HG03565 (cell line): Measurements from ENCODE around the gene CTNNA2.

Source experiments
- ATAC-seq: cut with Tn5 transposase; IDR thresholded peaks from one replicate; pipeline ENCODE4 v1.9.1; 2021; ENCODE audit warnings: mild to moderate bottlenecking, moderate library complexity; ENCODE audit not compliant: unreplicated experiment

CTNNA2 gene

DNA sequence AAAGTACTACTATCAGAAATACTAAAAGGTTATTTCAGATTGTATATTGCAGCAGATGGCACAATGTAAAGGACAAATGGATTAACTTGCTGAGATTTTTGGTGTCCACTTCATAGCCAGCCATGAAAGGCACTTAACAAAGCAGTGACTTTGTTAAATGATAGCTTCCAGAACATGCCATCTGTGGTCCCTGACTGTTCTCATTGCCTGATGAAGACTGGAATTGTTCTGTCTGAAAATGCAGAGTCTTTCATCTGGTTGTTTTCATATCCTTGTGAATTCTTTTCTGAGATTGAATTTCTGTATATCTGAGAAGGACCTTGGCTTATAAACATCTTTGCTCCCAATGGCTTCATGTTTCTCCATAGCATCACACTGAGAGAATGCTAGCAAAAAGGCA lies 836.1 kb downstream of the CTNNA2 start:
- no peak for ATAC-seq

- no peak for ATAC-seq
These were observed 838.4 kb downstream of the CTNNA2 start for GRCh38 chr2:80351231-80351630.

DNA sequence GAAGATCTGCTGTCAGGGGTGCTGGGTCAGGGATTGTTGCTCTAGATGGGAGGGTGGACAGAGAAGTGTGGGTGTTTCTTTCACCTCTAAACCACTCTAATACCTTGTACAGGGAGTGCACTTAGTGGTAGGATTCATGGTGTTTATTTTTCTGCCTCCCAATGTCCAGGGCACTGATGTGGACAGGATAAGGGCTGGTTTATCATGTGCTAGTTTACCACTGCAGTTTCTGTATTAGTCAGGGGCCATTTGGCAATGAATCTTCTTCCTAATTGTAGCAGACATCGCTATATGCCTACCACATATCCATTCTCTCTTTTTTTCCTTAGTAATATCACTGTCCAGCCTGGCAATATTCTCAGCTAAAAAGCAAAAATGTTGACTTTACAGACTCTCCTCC lies 842.0 kb downstream of the CTNNA2 start:
- no peak for ATAC-seq

DNA sequence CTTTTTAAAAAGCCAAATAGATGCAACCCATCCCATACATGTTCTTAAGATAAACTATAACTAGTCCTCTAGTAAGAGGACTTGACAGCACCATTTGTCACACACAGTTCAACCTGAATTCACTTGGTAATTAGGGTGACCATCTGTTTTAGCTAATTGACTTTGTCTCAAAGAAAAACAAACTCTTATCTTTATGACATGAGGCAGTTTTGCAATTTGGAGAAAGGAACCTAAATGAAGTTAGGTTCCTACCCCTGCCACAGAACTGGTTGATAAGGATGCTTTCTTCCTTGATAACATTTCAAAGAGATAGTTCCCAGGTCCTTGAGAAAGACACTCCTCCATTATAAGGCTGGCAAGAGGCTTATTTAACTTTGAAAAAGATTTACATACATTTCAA lies 849.1 kb downstream of the CTNNA2 start:
- no peak for ATAC-seq

GRCh38 chr2:80363330-80363729 lies 850.5 kb downstream of the CTNNA2 start:
- ATAC-seq: no peak

DNA sequence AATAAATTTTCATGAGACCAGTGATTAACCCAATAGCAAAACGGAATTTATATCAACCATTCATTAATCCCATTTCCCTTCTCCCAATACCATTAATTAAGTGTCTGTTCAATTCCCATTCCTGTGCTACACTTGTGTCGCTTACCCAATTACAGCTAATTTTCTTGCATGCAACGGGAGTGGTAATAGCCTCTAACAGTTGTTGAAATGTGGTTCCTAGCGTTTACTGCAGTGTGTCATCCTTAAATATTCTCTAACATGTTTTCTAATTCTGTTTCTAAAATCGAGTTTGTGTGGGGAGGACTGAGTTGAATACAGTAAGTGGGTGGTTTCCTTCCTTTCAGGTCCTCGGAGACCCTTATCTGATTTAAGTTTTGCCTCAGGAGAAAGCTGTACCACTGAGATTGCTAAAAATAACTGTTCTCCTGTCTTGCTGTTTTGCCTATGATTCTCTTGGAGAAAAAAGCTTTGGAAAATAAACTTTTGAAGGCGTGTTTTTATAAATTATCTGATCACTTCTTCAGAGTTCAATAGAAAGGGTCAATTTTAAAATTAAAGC lies 851.0 kb downstream of the CTNNA2 start:
- no peak for ATAC-seq

GRCh38 chr2:80364524-80365212 lies 851.8 kb downstream of the CTNNA2 start:
- ATAC-seq: no peak

DNA sequence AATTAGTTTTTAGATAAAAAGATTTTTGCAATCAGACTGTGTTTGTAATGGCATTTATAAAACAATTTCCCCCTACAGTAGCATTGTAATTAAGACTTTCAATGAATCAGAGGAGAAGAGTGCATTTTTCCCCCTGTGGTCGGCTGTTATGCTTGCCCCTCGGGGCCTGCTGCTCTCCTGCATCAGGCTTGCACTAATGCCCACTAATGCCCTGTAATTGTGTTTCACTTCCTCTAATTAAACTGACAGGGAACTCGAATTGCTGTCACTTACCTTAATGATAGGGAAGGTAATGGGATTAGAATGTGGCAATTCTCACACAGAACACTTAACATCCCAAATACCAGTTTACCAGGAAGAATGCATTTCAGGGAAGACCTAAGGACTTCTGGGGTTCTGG lies 852.9 kb downstream of the CTNNA2 start:
- ATAC-seq: no peak

DNA sequence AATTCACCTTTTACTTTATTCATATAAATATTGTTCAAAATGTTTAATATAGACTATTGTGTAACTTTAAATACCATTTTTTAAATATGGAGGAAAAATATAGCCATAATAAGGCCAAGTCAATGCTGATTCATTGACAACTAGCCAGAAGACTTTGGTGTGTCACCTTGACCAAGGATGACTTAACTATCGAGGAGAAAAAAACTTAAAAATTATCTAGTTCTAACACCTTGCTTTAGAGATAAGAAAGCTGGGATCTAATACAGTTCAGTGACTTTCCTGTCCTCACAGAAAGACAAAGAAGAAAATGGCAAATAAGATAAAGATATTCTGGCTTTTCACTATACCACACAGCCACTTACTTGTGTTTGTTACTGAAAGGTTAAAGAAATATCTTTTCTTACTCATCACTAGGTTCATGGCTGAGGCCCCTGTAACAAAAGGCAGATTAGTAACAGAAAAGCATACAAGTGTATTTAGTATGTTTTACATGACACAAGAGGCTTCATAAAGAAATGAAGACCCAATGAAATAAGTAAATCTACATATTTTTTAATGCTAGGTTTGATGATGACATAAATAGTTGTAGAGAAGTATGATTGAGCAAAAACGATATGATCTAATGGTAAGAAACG lies 857.6 kb downstream of the CTNNA2 start:
- no peak for ATAC-seq

DNA sequence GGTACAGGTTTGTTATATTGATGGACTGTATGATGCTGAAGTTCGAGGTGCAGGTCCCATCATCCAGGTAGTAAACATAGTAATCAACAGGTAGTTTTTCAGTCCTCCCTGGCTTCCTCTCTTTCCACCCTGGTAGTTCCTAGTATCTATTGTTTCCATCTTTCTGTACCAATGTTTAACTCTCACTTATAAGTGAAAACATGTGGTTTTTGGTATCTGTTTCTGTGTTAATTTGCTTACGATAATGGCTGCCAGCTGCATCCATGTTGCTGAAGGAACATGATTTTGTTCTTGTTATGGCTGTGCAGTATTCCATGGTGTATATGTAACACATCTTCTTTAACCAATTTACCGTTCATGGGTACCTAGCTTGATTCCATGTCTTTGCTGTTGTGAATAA lies 861.3 kb downstream of the CTNNA2 start:
- ATAC-seq: no peak

DNA sequence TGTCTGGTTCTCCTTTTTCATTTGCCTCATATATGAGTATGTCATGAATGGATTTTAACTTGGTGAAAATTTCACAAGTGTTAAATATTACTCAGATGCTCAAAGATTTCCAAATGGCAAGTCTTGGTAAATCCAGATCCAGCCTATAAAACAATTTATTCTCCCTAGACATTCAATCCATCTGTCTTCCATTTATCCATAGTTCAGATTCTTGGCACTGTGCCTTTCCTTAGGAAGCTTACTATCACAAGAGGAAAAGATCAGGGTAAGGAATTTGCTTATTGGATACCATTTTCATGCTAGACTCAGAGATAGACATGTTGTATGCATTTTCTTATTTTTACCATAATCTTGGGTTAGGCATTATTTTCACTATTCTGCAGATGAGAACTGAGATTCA lies 864.2 kb downstream of the CTNNA2 start:
- ATAC-seq: no peak

DNA sequence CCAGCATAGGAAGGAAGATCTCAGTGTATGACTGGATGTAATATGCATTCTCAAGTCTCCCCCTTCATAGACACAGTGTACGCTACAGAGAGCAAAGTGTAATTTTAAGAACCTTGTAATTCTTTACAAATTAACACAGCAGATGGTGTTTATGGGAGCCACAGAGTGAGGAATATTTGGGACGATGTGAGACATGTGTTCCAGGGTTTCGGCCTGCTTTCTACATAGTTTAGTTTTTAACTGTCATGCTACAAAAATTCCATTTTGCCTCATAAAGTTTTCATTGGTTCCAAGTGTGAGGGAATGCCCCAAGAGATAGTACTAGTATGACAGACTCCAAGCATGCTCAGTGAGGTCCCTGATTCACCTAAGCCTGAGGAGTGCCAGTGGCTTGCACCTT lies 867.9 kb downstream of the CTNNA2 start:
- no peak for ATAC-seq

- ATAC-seq: no peak
These were observed 868.8 kb downstream of the CTNNA2 start for GRCh38 chr2:80381666-80382065.

- no peak for ATAC-seq
These were observed 879.6 kb downstream of the CTNNA2 start for GRCh38 chr2:80392441-80392840.

DNA sequence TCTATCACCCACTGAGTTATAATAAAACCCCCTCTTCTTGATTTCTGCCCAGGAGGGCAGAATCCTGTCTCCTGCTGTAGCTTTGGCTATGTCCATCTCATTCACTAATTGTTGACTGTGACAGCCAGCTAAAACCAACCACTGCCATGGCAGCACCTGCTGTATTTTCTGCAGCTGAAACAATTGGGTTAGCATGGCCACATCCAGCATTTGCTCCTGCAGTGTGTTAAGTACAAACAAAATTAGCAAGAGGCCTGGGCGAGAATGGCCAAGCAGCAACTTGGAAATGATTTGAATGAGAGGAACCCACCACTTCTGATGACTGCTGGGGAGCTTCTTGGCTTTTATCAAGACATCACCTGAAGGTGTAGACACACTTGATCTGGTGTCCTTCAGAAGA lies 881.1 kb downstream of the CTNNA2 start:
- ATAC-seq: no peak

- ATAC-seq: no peak
These were observed 882.4 kb downstream of the CTNNA2 start for GRCh38 chr2:80395251-80395650.

DNA sequence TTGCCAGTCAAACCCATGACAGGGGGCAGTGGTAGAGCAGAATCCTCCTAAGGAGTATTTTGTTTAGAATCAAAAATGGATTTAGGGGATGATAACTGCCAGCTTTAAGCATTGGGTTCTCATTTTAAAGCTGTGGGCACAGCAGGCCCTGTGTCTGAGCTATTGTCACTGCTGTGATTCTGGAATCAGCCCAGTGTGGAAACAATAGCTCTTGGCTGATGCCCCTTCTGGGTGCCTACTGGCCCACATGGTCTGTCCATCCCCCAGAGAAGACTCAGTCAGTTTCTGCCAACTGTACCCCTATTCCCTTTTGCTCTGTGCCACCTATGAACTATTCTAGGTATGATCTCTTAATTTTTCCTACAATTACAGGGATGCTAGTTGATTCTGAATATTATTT lies 883.4 kb downstream of the CTNNA2 start:
- no peak for ATAC-seq

DNA sequence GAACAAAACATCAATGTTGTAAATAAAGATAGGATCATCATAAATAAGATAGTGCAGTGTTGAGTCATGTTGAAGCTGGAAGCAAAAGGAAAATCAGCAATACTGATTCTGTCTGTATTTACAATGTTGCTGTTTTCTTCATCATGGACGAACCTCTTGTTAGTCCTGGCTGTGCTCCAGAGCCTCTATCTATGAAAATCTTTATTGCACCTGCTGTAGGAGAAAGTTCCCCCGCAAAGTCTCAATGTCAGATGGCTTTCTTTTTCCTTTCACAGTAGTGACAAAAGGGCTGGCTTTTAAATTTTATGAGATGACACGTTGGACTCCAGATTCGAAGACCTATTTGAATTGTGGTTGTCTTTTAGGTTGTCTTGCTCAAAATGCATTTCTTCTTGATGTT lies 890.2 kb downstream of the CTNNA2 start:
- no peak for ATAC-seq

DNA sequence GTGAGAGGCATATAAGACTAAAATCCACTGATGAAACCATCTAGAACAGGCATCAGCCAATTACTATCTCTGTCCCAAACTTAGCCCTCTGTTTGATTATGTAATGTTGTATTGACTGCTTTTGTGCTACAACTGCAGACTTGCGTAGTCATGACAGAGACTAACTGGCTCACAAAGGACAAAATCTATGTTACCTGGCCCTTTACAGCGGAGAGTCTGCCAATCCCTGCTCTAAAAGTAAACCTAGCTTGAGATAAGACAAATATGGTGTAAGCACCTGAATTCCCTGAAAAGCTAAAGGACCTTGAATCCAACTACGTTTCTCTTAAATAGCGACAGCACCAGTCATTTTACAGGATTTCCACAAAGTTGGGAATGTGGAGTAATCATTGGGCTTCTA lies 894.5 kb downstream of the CTNNA2 start:
- ATAC-seq: no peak

GRCh38 chr2:80410346-80410745 lies 897.5 kb downstream of the CTNNA2 start:
- no peak for ATAC-seq

DNA sequence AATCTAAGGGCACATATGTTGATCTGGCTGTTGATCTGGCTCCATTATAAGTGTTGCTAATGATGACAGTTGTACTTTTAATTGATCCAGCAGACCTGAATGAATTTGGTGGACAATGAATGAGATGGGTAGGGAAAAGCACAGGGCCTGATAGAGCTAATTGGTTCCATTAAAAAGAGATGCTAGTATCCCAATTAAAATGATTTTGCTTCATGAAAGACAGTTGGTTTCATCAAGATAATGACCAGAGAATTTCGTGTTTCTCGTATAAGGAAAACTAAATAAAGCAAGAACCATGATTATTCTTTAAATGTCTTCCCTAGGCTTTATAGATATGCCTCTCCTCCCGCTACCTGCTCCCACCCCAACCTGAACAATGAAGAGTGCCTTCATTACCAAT lies 900.3 kb downstream of the CTNNA2 start:
- no peak for ATAC-seq

- no peak for ATAC-seq
These were observed 904.9 kb downstream of the CTNNA2 start for GRCh38 chr2:80417737-80418136.
